Endothelial cell of umbilical vein (primary cell): ENCODE data around the gene NECAB2. TPM values are rescaled to one million over a fixed set of nuclear protein-coding genes. Genes with fewer than 3 reads are reported as not detected.

Source experiments
- BruUV-seq: library from RNA; stranded (reverse); fragments of 400-500 nt; replicated peaks from 2 replicates; lab custom pipeline; 2021; lab: Mats Ljungman, UMichigan
- CTCF ChIA-PET: fragments of 300-600, 350-600 bp; sonication (Branson Sonifier 250); formaldehyde crosslinking; loops from one replicate; lab custom pipeline; 2021; ENCODE audit warnings: antibody characterized with exemption, inconsistent platforms; lab: Charles Lee
- POLR2A ChIA-PET: fragments of 300-600, 350-600 bp; sonication (Branson Sonifier 250); formaldehyde crosslinking; loops from one replicate; lab custom pipeline; 2021; ENCODE audit warnings: antibody characterized with exemption, inconsistent platforms; lab: Charles Lee
- DNase-seq: peaks from one replicate; pipeline ENCODE4 v3.0.0-alpha.2; 2011; ENCODE audit warnings: low read depth, low spot score
- FAIRE-seq: peaks from 2 replicates; lab custom pipeline; 2011; peaks lifted over from hg19 to GRCh38; lab: Jason Lieb, UNC
- H2AFZ ChIP-seq: 2 replicates; pipeline ENCODE4 v1.6.0; 2012; ENCODE audit warnings: low read depth, low read length, control low read depth, inconsistent platforms
- H3K27ac ChIP-seq: 2 replicates; pipeline ENCODE4 v1.5.1; 2011; ENCODE audit warnings: low read depth, mild to moderate bottlenecking, control low read depth, low read length, moderate library complexity; ENCODE audit not compliant: insufficient read depth
- H3K27me3 ChIP-seq, 2 experiments: 2 replicates each; pipeline versions ENCODE4 v1.6.0 to v1.6.1; 2011; ENCODE audit warnings: low read length in 2 of 2, mixed read lengths in 1 of 2; ENCODE audit not compliant: control insufficient read depth in 2 of 2, insufficient read depth in 2 of 2
- H3K36me3 ChIP-seq, 2 experiments: 2 replicates in 1 of 2; 3 replicates in 1 of 2; pipeline ENCODE4 v1.5.1; 2011; ENCODE audit warnings: low read length in 2 of 2, mild to moderate bottlenecking in 1 of 2, moderate library complexity in 1 of 2; ENCODE audit not compliant: control insufficient read depth in 2 of 2, insufficient read depth in 2 of 2; ENCODE audit errors: extremely low read depth in 1 of 2
- H3K4me1 ChIP-seq: 3 replicates; pipeline ENCODE4 v1.5.1; 2011; ENCODE audit warnings: mild to moderate bottlenecking, low read length; ENCODE audit not compliant: control insufficient read depth, insufficient read depth; ENCODE audit errors: extremely low read depth
- H3K4me2 ChIP-seq: 2 replicates; pipeline ENCODE4 v1.6.1; 2011; ENCODE audit warnings: low read length, control low read depth, mixed read lengths; ENCODE audit not compliant: insufficient read depth
- H3K4me3 ChIP-seq, 3 experiments: fragments of 200-600 bp in 1 of 3; sonication (generic), shearing (Covaris generic) in 1 of 3; replicated peaks in 1 of 3; 2 replicates each; pipeline ENCODE4 v1.5.1; 2011 to 2016; ENCODE audit warnings: control low read depth in 3 of 3, low read length in 3 of 3, mild to moderate bottlenecking in 2 of 3, inconsistent platforms in 1 of 3, low read depth in 1 of 3, moderate library complexity in 1 of 3; ENCODE audit not compliant: insufficient read depth in 1 of 3
- H3K79me2 ChIP-seq: 2 replicates; pipeline ENCODE4 v1.6.0; 2012; ENCODE audit warnings: low read length, inconsistent platforms; ENCODE audit not compliant: control insufficient read depth, insufficient read depth
- H3K9ac ChIP-seq: replicated peaks from 2 replicates; pipeline ENCODE3; 2011; ENCODE audit warnings: low read length, control low read depth; ENCODE audit not compliant: insufficient read depth; ENCODE audit errors: extremely low read depth
- H3K9me1 ChIP-seq: replicated peaks from 3 replicates; pipeline ENCODE4 v1.6.0; 2011; ENCODE audit warnings: mild to moderate bottlenecking, low read length; ENCODE audit not compliant: control insufficient read depth, insufficient read depth; ENCODE audit errors: extremely low read depth
- H3K9me3 ChIP-seq: replicated peaks from 2 replicates; pipeline ENCODE4 v1.5.1; 2012; ENCODE audit warnings: low read length, inconsistent platforms; ENCODE audit not compliant: control insufficient read depth, insufficient read depth
- H4K20me1 ChIP-seq: replicated peaks from 2 replicates; pipeline ENCODE3; 2011; ENCODE audit warnings: mild to moderate bottlenecking, low read length; ENCODE audit not compliant: control insufficient read depth, insufficient read depth; ENCODE audit errors: extremely low read depth
- EZH2 ChIP-seq: IDR thresholded peaks from 2 replicates; pipeline ENCODE4 v1.6.1; 2012; ENCODE audit warnings: borderline replicate concordance, low read depth, mild to moderate bottlenecking, moderate library complexity, low read length, inconsistent platforms; ENCODE audit not compliant: severe bottlenecking
- FOS ChIP-seq: IDR thresholded peaks from 2 replicates; pipeline ENCODE4 v1.6.1; 2011; ENCODE audit warnings: mild to moderate bottlenecking, low read length, moderate library complexity, borderline replicate concordance; ENCODE audit not compliant: insufficient read depth
- GATA2 ChIP-seq: IDR thresholded peaks from 2 replicates; pipeline ENCODE4 v1.7.0; 2011; ENCODE audit warnings: low read depth, mild to moderate bottlenecking, moderate library complexity, mixed read lengths, low read length; ENCODE audit not compliant: insufficient read length, insufficient read depth
- JUN ChIP-seq: IDR thresholded peaks from 2 replicates; pipeline ENCODE4 v1.6.1; 2011; ENCODE audit warnings: borderline replicate concordance, low read depth; ENCODE audit not compliant: insufficient read length, insufficient read depth
- MAX ChIP-seq: IDR thresholded peaks from 2 replicates; pipeline ENCODE4 v1.6.1; 2011; ENCODE audit not compliant: insufficient read depth, insufficient read length
- MYC ChIP-seq: IDR thresholded peaks from one replicate; pipeline ENCODE4 v1.6.1; 2011; ENCODE audit warnings: mild to moderate bottlenecking, low read depth, low read length
- POLR2A ChIP-seq: IDR thresholded peaks from 2 replicates; pipeline ENCODE4 v1.6.1; 2012; ENCODE audit warnings: low read depth, mild to moderate bottlenecking, control low read depth, low read length
- POLR2AphosphoS5 ChIP-seq: IDR thresholded peaks from 2 replicates; pipeline ENCODE4 v1.6.1; 2012; ENCODE audit warnings: low read depth, mild to moderate bottlenecking, control low read depth, low read length, moderate library complexity; ENCODE audit not compliant: insufficient read depth
- dilution Hi-C: fragments of 300-500 bp; cut with MboI; formaldehyde crosslinking; loops from one replicate; pipeline ENCODE4 v1.15.0; 2019; ENCODE audit warnings: low sequenced_read_pairs; ENCODE audit not compliant: extremely low pct_ligation_motif_present
- intact Hi-C: fragments of 100-400 bp; cut with micrococcal nuclease; formaldehyde crosslinking; loops from one replicate; pipeline ENCODE4 v1.10.0; 2022
- polyA plus RNA-seq, 4 experiments: library from polyadenylated mRNA; depleted of rRNA in 3 of 4; stranded (reverse) in 3 of 4; unstranded in 1 of 4; fragments of >200 nt; gene quantifications; 2 replicates each; pipeline versions ENCODE4 v1.2.1 to v1.2.3, GENCODE V29; 2011 to 2012; ENCODE audit warnings: missing spikeins in 1 of 4
- total RNA-seq: library from RNA; stranded (reverse); gene quantifications from 2 replicates; pipeline ENCODE4 v1.2.3, GENCODE V29; 2021
- TF ChIP-seq, protein P1 (sequence below), 2 donors: IDR thresholded peaks; 1 replicate in 1 of 2; 2 replicates in 1 of 2; pipeline ENCODE4 v1.5.1; 2011; ENCODE audit warnings: low read length in 2 of 2, mild to moderate bottlenecking in 2 of 2, moderate library complexity in 2 of 2, control low read depth in 1 of 2, inconsistent platforms in 1 of 2, low read depth in 1 of 2; ENCODE audit not compliant: insufficient read depth in 1 of 2; ENCODE audit errors: extremely low read depth in 1 of 2

The NECAB2 gene
- total and polyA plus RNA-seq, 2 donors (not counting 3 experiments of a cell fraction or from before 2014, with no cell fraction given): 0.26 to 0.31 TPM

GRCh38 chr16:83925957-83926725 lies 41.9 kb upstream of the NECAB2 start:
- H3K27me3 ChIP-seq: no peaks in the 10 kb centered on the region
- no peak overlapping the region for H3K27ac ChIP-seq
- no peaks in the 10 kb centered on the region for H4K20me1 ChIP-seq
- no peak overlapping the region for H2AFZ ChIP-seq
- CTCF ChIA-PET: interaction anchor here (0.8 to 3.1 kb wide), 14 partner anchors 9 to 261 kb away, joined by 3 to 14 read pairs (median 4); partner anchors contain the start of genes OSGIN1 and TAF1C
- no peak for FAIRE-seq
- BruUV-seq: no TSS peak
- no peak overlapping the region for H3K4me3 ChIP-seq
- no peak overlapping the region for H3K4me2 ChIP-seq
- TF ChIP-seq MAX: no peak
- TF ChIP-seq, protein P1, sequence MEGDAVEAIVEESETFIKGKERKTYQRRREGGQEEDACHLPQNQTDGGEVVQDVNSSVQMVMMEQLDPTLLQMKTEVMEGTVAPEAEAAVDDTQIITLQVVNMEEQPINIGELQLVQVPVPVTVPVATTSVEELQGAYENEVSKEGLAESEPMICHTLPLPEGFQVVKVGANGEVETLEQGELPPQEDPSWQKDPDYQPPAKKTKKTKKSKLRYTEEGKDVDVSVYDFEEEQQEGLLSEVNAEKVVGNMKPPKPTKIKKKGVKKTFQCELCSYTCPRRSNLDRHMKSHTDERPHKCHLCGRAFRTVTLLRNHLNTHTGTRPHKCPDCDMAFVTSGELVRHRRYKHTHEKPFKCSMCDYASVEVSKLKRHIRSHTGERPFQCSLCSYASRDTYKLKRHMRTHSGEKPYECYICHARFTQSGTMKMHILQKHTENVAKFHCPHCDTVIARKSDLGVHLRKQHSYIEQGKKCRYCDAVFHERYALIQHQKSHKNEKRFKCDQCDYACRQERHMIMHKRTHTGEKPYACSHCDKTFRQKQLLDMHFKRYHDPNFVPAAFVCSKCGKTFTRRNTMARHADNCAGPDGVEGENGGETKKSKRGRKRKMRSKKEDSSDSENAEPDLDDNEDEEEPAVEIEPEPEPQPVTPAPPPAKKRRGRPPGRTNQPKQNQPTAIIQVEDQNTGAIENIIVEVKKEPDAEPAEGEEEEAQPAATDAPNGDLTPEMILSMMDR (IDR thresholded peaks at IDR 0.05; ENCODE audit: extremely low read depth in 1 of 2, insufficient read depth in 1 of 2, low read depth in 1 of 2, low read length in 2 of 2): no peak
- TF ChIP-seq POLR2AphosphoS5: no peak
- no peak for TF ChIP-seq GATA2
- no peak for TF ChIP-seq EZH2
- TF ChIP-seq MYC: no peak
- TF ChIP-seq JUN: no peak
- TF ChIP-seq POLR2A: no peak
- TF ChIP-seq FOS: no peak
- no peak for DNase-seq
- no peaks in the 10 kb centered on the region for H3K36me3 ChIP-seq
- dilution Hi-C loops (no loop called here), intact Hi-C loops (loop anchor here (1.0 to 2.0 kb wide), 3 partner anchors 27 to 136 kb away; partner anchors contain the start of gene OSGIN1)
- no peaks in the 10 kb centered on the region for H3K9me1 ChIP-seq
- H3K79me2 ChIP-seq: no peaks in the 10 kb centered on the region
- no peaks in the 10 kb centered on the region for H3K9me3 ChIP-seq
- POLR2A ChIA-PET: no interaction called here
- no peak overlapping the region for H3K9ac ChIP-seq
- H3K4me1 ChIP-seq: peaks cover 3% of the 10 kb centered on the region
